ENCODE results near the gene WDR20. TPM values are rescaled to one million over a fixed set of nuclear protein-coding genes. Genes with fewer than 3 reads are reported as not detected.

The WDR20 gene
- total RNA-seq, 2 experiments from 2014 or later: 32.6 to 33.6 TPM

GRCh38 chr14:102197317-102197853, 57.7 kb downstream of the WDR20 start:
- no peak for DNase-seq
- no peak for ATAC-seq
- peaks cover 13% of the 10 kb centered on the region for H3K36me3 Mint-ChIP-seq
- no peaks in the 10 kb centered on the region for H3K9me3 Mint-ChIP-seq (ENCODE audit: low read depth)
- peaks cover 29% of the 10 kb centered on the region for H3K4me1 Mint-ChIP-seq
- H3K27me3 Mint-ChIP-seq: no peaks in the 10 kb centered on the region
- H3K4me3 Mint-ChIP-seq: no peak overlapping the region
- no peak overlapping the region for H3K27ac Mint-ChIP-seq
- CTCF ChIA-PET: no interaction called here

- Mint-ChIP-seq H3K36me3 (peaks cover 22% of the 10 kb centered on the region), H3K4me3 (no peak overlapping the region), H3K27ac (peak overlapping the region; percentile 71), H3K27me3 (no peaks in the 10 kb centered on the region), H3K4me1 (peaks cover 25% of the 10 kb centered on the region), H3K9me3 (ENCODE audit: low read depth) (no peaks in the 10 kb centered on the region)
- ATAC-seq (peak; percentile 57), DNase-seq (no peak)
- CTCF ChIA-PET: interaction anchor here (0.8 kb wide), 1 partner anchor 114 kb away, joined by 4 read pairs; no protein-coding TSS in a partner anchor
Observed at GRCh38 chr14:102200690-102201352, 61.1 kb downstream of the WDR20 start.

- Mint-ChIP-seq H3K9me3 (ENCODE audit: low read depth) (no peaks in the 10 kb centered on the region), H3K27me3 (no peaks in the 10 kb centered on the region), H3K4me3 (peak overlapping the region; percentile 9), H3K36me3 (peaks cover 22% of the 10 kb centered on the region), H3K27ac (peak overlapping the region; percentile 71), H3K4me1 (peaks cover 25% of the 10 kb centered on the region)
- DNase-seq (no peak), ATAC-seq (peak; percentile 22)
- CTCF ChIA-PET: interaction anchor here (0.8 kb wide), 1 partner anchor 113 kb away, joined by 4 read pairs; no protein-coding TSS in a partner anchor
Observed at GRCh38 chr14:102201353-102201738, 61.6 kb downstream of the WDR20 start.

- Mint-ChIP-seq H3K4me3 (no peak overlapping the region), H3K36me3 (peaks cover 22% of the 10 kb centered on the region), H3K27me3 (no peaks in the 10 kb centered on the region), H3K27ac (peak overlapping the region; percentile 71), H3K9me3 (ENCODE audit: low read depth) (no peaks in the 10 kb centered on the region), H3K4me1 (peaks cover 25% of the 10 kb centered on the region)
- DNase-seq (no peak), ATAC-seq (no peak)
- CTCF ChIA-PET: interaction anchor here (0.8 kb wide), 1 partner anchor 113 kb away, joined by 4 read pairs; no protein-coding TSS in a partner anchor
Observed at GRCh38 chr14:102201776-102202175, 62.1 kb downstream of the WDR20 start.

GRCh38 chr14:102202944-102203343, 63.2 kb downstream of the WDR20 start:
- Mint-ChIP-seq H3K27me3 (no peaks in the 10 kb centered on the region), H3K27ac (no peak overlapping the region), H3K4me1 (peaks cover 25% of the 10 kb centered on the region), H3K36me3 (peaks cover 18% of the 10 kb centered on the region), H3K4me3 (no peak overlapping the region), H3K9me3 (ENCODE audit: low read depth) (no peaks in the 10 kb centered on the region)
- CTCF ChIA-PET: no interaction called here
- DNase-seq: no peak
- ATAC-seq: no peak

GRCh38 chr14:102203382-102203781, 63.7 kb downstream of the WDR20 start:
- CTCF ChIA-PET: no interaction called here

GRCh38 chr14:102205560-102205959, 65.9 kb downstream of the WDR20 start:
- ATAC-seq (no peak), DNase-seq (no peak)
- CTCF ChIA-PET: no interaction called here
- Mint-ChIP-seq H3K27ac (no peak overlapping the region), H3K4me3 (no peak overlapping the region), H3K27me3 (no peaks in the 10 kb centered on the region), H3K4me1 (peaks cover 15% of the 10 kb centered on the region), H3K9me3 (ENCODE audit: low read depth) (no peaks in the 10 kb centered on the region), H3K36me3 (peaks cover 13% of the 10 kb centered on the region)

More at GRCh38 chr14:102203382-102203781, 63.7 kb downstream of the WDR20 start:
- Mint-ChIP-seq H3K27ac (no peak overlapping the region), H3K9me3 (ENCODE audit: low read depth) (no peaks in the 10 kb centered on the region), H3K27me3 (no peaks in the 10 kb centered on the region), H3K4me3 (no peak overlapping the region), H3K36me3 (peaks cover 17% of the 10 kb centered on the region), H3K4me1 (peaks cover 25% of the 10 kb centered on the region)
- DNase-seq (no peak), ATAC-seq (no peak)

GRCh38 chr14:102206918-102207317, 67.2 kb downstream of the WDR20 start:
- ATAC-seq: no peak
- Mint-ChIP-seq H3K36me3 (peaks cover 9% of the 10 kb centered on the region), H3K27ac (no peak overlapping the region), H3K4me3 (no peak overlapping the region), H3K9me3 (ENCODE audit: low read depth) (no peaks in the 10 kb centered on the region), H3K27me3 (no peaks in the 10 kb centered on the region), H3K4me1 (peaks cover 2% of the 10 kb centered on the region)
- DNase-seq: no peak
- CTCF ChIA-PET: no interaction called here

- ATAC-seq (no peak), DNase-seq (no peak)
- H3K36me3 Mint-ChIP-seq: peaks cover 9% of the 10 kb centered on the region
- CTCF ChIA-PET: no interaction called here
- H3K27me3 Mint-ChIP-seq: no peaks in the 10 kb centered on the region
- no peak overlapping the region for H3K4me3 Mint-ChIP-seq
- no peaks in the 10 kb centered on the region for H3K4me1 Mint-ChIP-seq
- H3K9me3 Mint-ChIP-seq (ENCODE audit: low read depth): no peaks in the 10 kb centered on the region
- H3K27ac Mint-ChIP-seq: no peak overlapping the region
Observed at GRCh38 chr14:102207831-102208365, 68.2 kb downstream of the WDR20 start.

- CTCF ChIA-PET: no interaction called here
- H3K4me3 Mint-ChIP-seq: no peak overlapping the region
- H3K27me3 Mint-ChIP-seq: no peaks in the 10 kb centered on the region
- no peaks in the 10 kb centered on the region for H3K4me1 Mint-ChIP-seq
- H3K27ac Mint-ChIP-seq: no peak overlapping the region
- ATAC-seq: no peak
- H3K36me3 Mint-ChIP-seq: peaks cover 9% of the 10 kb centered on the region
- H3K9me3 Mint-ChIP-seq (ENCODE audit: low read depth): no peaks in the 10 kb centered on the region
- DNase-seq: no peak
Observed at GRCh38 chr14:102208741-102209140, 69.0 kb downstream of the WDR20 start.

- CTCF ChIA-PET: no interaction called here
- Mint-ChIP-seq H3K27me3 (no peaks in the 10 kb centered on the region), H3K4me1 (no peaks in the 10 kb centered on the region), H3K27ac (no peak overlapping the region), H3K36me3 (peaks cover 5% of the 10 kb centered on the region), H3K4me3 (no peak overlapping the region), H3K9me3 (ENCODE audit: low read depth) (no peaks in the 10 kb centered on the region)
- no peak for ATAC-seq
- DNase-seq: no peak
Observed at GRCh38 chr14:102209224-102209966, 69.7 kb downstream of the WDR20 start.

GRCh38 chr14:102210421-102211042, 70.8 kb downstream of the WDR20 start:
- H3K27me3 Mint-ChIP-seq: no peaks in the 10 kb centered on the region
- no peak overlapping the region for H3K4me3 Mint-ChIP-seq
- no peaks in the 10 kb centered on the region for H3K4me1 Mint-ChIP-seq
- no peak overlapping the region for H3K27ac Mint-ChIP-seq
- ATAC-seq (no peak), DNase-seq (no peak)
- no peaks in the 10 kb centered on the region for H3K9me3 Mint-ChIP-seq (ENCODE audit: low read depth)
- CTCF ChIA-PET: no interaction called here
- peaks cover under 1% of the 10 kb centered on the region for H3K36me3 Mint-ChIP-seq

GRCh38 chr14:102211240-102211639, 71.5 kb downstream of the WDR20 start:
- CTCF ChIA-PET: no interaction called here
- H3K9me3 Mint-ChIP-seq (ENCODE audit: low read depth): no peaks in the 10 kb centered on the region
- H3K27ac Mint-ChIP-seq: no peak overlapping the region
- no peaks in the 10 kb centered on the region for H3K4me1 Mint-ChIP-seq
- H3K27me3 Mint-ChIP-seq: no peaks in the 10 kb centered on the region
- no peaks in the 10 kb centered on the region for H3K36me3 Mint-ChIP-seq
- peak; percentile 33 for ATAC-seq
- no peak overlapping the region for H3K4me3 Mint-ChIP-seq
- no peak for DNase-seq

Measured in activated CD8-positive, alpha-beta memory T cell treated with anti-CD3 and anti-CD28 coated beads, Interleukin-2, amount 10 ng/mL, durations not matched to agents 7 days and 5 days (primary cell).